Stimulated activated naive CD8-positive, alpha-beta T cell treated with anti-CD3 and anti-CD28 coated beads, Interleukin-15, amount 100 ng/mL, for 72 hours (primary cell): ENCODE results near the gene TRPT1.
A peak's percentile ranks its signal among the peaks of the same experiment; 100 is the strongest.

Source experiments
- ATAC-seq: fragments of 150-1000 bp; cut with Tn5 transposase; 2 replicates; pipeline ENCODE4 v1.10.0; 2021; ENCODE audit warnings: mild to moderate bottlenecking, moderate library complexity
- DNase-seq, 2 donors: peaks; one replicate each; pipeline ENCODE4 v3.0.0; 2021 to 2022
- H3K27ac Mint-ChIP-seq, 2 donors: one replicate each; pipeline ENCODE4 v1.8.0; 2022; ENCODE audit warnings: mild to moderate bottlenecking in 2 of 2, mixed read lengths in 2 of 2, moderate library complexity in 2 of 2
- H3K27me3 Mint-ChIP-seq: one replicate; pipeline ENCODE4 v1.8.0; 2022; ENCODE audit warnings: mixed read lengths
- H3K4me1 Mint-ChIP-seq: one replicate; pipeline ENCODE4 v1.8.0; 2022; ENCODE audit warnings: mild to moderate bottlenecking, mixed read lengths
- H3K4me3 Mint-ChIP-seq, 2 donors: one replicate each; pipeline ENCODE4 v1.8.0; 2022; ENCODE audit warnings: mild to moderate bottlenecking in 2 of 2, mixed read lengths in 2 of 2, moderate library complexity in 1 of 2
- H3K9me3 Mint-ChIP-seq, 2 donors: one replicate each; pipeline ENCODE4 v1.8.0; 2022; ENCODE audit warnings: mixed read lengths in 2 of 2

TRPT1 gene

GRCh38 chr11:64262271-64263002 is 36.5 kb upstream of the TRPT1 start:
- no peak for DNase-seq
- Mint-ChIP-seq H3K27ac (no peak overlapping the region), H3K4me3 (no peak overlapping the region), H3K27me3 (no peaks in the 10 kb centered on the region), H3K9me3 (no peaks in the 10 kb centered on the region), H3K4me1 (peaks cover 15% of the 10 kb centered on the region)
- ATAC-seq = no peak

- Mint-ChIP-seq H3K4me3 (no peak overlapping the region), H3K9me3 (no peaks in the 10 kb centered on the region), H3K4me1 (peaks cover 14% of the 10 kb centered on the region), H3K27me3 (no peaks in the 10 kb centered on the region), H3K27ac (no peak overlapping the region)
- DNase-seq (no peak), ATAC-seq (no peak)
Observed at GRCh38 chr11:64261556-64262080, 35.6 kb upstream of the TRPT1 start.

GRCh38 chr11:64260147-64260708 is 34.2 kb upstream of the TRPT1 start:
- no peaks in the 10 kb centered on the region for H3K27me3 Mint-ChIP-seq
- DNase-seq = no peak
- no peaks in the 10 kb centered on the region for H3K9me3 Mint-ChIP-seq
- no peak overlapping the region for H3K27ac Mint-ChIP-seq
- ATAC-seq = peak; percentile 46
- no peak overlapping the region for H3K4me3 Mint-ChIP-seq
- H3K4me1 Mint-ChIP-seq = peaks cover 14% of the 10 kb centered on the region

GRCh38 chr11:64259533-64260067 is 33.6 kb upstream of the TRPT1 start:
- ATAC-seq (peak; percentile 18), DNase-seq (no peak)
- Mint-ChIP-seq H3K27me3 (no peaks in the 10 kb centered on the region), H3K4me3 (no peak overlapping the region), H3K9me3 (no peaks in the 10 kb centered on the region), H3K4me1 (peaks cover 14% of the 10 kb centered on the region), H3K27ac (no peak overlapping the region)

GRCh38 chr11:64258946-64259532 is 33.1 kb upstream of the TRPT1 start:
- Mint-ChIP-seq H3K27me3 (no peaks in the 10 kb centered on the region), H3K27ac (no peak overlapping the region), H3K4me1 (peaks cover 14% of the 10 kb centered on the region), H3K4me3 (no peak overlapping the region), H3K9me3 (no peaks in the 10 kb centered on the region)
- no peak for ATAC-seq
- DNase-seq = no peak

- Mint-ChIP-seq H3K4me1 (peaks cover 21% of the 10 kb centered on the region), H3K27me3 (no peaks in the 10 kb centered on the region), H3K27ac (no peak overlapping the region)
Observed at GRCh38 chr11:64258356-64258755, 32.4 kb upstream of the TRPT1 start.

GRCh38 chr11:64256300-64256699 is 30.3 kb upstream of the TRPT1 start:
- DNase-seq (no peak), ATAC-seq (no peak)
- Mint-ChIP-seq H3K9me3 (no peaks in the 10 kb centered on the region), H3K4me1 (peaks cover 38% of the 10 kb centered on the region), H3K27me3 (no peaks in the 10 kb centered on the region), H3K27ac (peak overlapping the region in 1 of 2 donors; percentile 27), H3K4me3 (no peak overlapping the region)

More at GRCh38 chr11:64258356-64258755, 32.4 kb upstream of the TRPT1 start:
- DNase-seq = no peak
- no peak for ATAC-seq
- no peaks in the 10 kb centered on the region for H3K9me3 Mint-ChIP-seq
- no peak overlapping the region for H3K4me3 Mint-ChIP-seq

- H3K4me3 Mint-ChIP-seq = no peak overlapping the region
- DNase-seq (no peak), ATAC-seq (no peak)
- H3K27me3 Mint-ChIP-seq = no peaks in the 10 kb centered on the region
- H3K27ac Mint-ChIP-seq = no peak overlapping the region
- peaks cover 43% of the 10 kb centered on the region for H3K4me1 Mint-ChIP-seq
- no peaks in the 10 kb centered on the region for H3K9me3 Mint-ChIP-seq
Observed at GRCh38 chr11:64255135-64256128, 29.4 kb upstream of the TRPT1 start.

- no peaks in the 10 kb centered on the region for H3K27me3 Mint-ChIP-seq
- no peak for DNase-seq
- H3K9me3 Mint-ChIP-seq = no peaks in the 10 kb centered on the region
- H3K27ac Mint-ChIP-seq = no peak overlapping the region
- H3K4me1 Mint-ChIP-seq = peaks cover 44% of the 10 kb centered on the region
- H3K4me3 Mint-ChIP-seq = no peak overlapping the region
- ATAC-seq = no peak
Observed at GRCh38 chr11:64254326-64254725, 28.3 kb upstream of the TRPT1 start.

- H3K9me3 Mint-ChIP-seq = no peaks in the 10 kb centered on the region
- H3K27ac Mint-ChIP-seq = no peak overlapping the region
- H3K4me3 Mint-ChIP-seq = no peak overlapping the region
- H3K4me1 Mint-ChIP-seq = peaks cover 43% of the 10 kb centered on the region
- H3K27me3 Mint-ChIP-seq = no peaks in the 10 kb centered on the region
- ATAC-seq = no peak
- DNase-seq = no peak
Observed at GRCh38 chr11:64253481-64253880, 27.5 kb upstream of the TRPT1 start.

- no peak for DNase-seq
- ATAC-seq = no peak
- no peaks in the 10 kb centered on the region for H3K27me3 Mint-ChIP-seq
- H3K9me3 Mint-ChIP-seq = no peaks in the 10 kb centered on the region
- peaks cover 47% of the 10 kb centered on the region for H3K4me1 Mint-ChIP-seq
- no peak overlapping the region for H3K4me3 Mint-ChIP-seq
- no peak overlapping the region for H3K27ac Mint-ChIP-seq
Observed at GRCh38 chr11:64253043-64253442, 27.1 kb upstream of the TRPT1 start.

- H3K4me1 Mint-ChIP-seq = peaks cover 55% of the 10 kb centered on the region
- peak overlapping the region; percentile 75 to 89 for H3K27ac Mint-ChIP-seq
- H3K27me3 Mint-ChIP-seq = no peaks in the 10 kb centered on the region
- peak; percentile 8 for ATAC-seq
- no peak for DNase-seq
- H3K9me3 Mint-ChIP-seq = no peaks in the 10 kb centered on the region
- H3K4me3 Mint-ChIP-seq = peak overlapping the region; percentile 93 to 96
Observed at GRCh38 chr11:64252003-64252872, 26.3 kb upstream of the TRPT1 start.

GRCh38 chr11:64251753-64252002 is 25.7 kb upstream of the TRPT1 start:
- no peaks in the 10 kb centered on the region for H3K9me3 Mint-ChIP-seq
- DNase-seq (no peak), ATAC-seq (no peak)
- peaks cover 60% of the 10 kb centered on the region for H3K4me1 Mint-ChIP-seq
- no peaks in the 10 kb centered on the region for H3K27me3 Mint-ChIP-seq
- H3K4me3 Mint-ChIP-seq = peak overlapping the region; percentile 93 to 96
- H3K27ac Mint-ChIP-seq = peak overlapping the region; percentile 75 to 89

- ATAC-seq (peak; percentile 67), DNase-seq (peak; percentile 55 to 75)
- peak within 1 kb of the TSS; percentile 93 to 96 for H3K4me3 Mint-ChIP-seq
- peak within 1 kb of the TSS; percentile 75 to 89 for H3K27ac Mint-ChIP-seq
- peaks cover 60% of the 10 kb centered on the region for H3K4me1 Mint-ChIP-seq
- H3K9me3 Mint-ChIP-seq = no peaks in the 10 kb centered on the region
- no peaks in the 10 kb centered on the region for H3K27me3 Mint-ChIP-seq
Observed at GRCh38 chr11:64251016-64251752, 25.2 kb upstream of the TRPT1 start, which contains the start of gene PLCB3. TSS of gene PLCB3 (plus strand) at chr11:64251530. CDS start at chr11:64251650, 120 bp downstream.
